Iris pigment epithelial cell (primary cell): ENCODE data around the gene PRDM16.

Experiments used
- DNase-seq: peaks from one replicate; pipeline ENCODE4 v3.0.0-alpha.2; 2011; ENCODE audit warnings: low read depth

The PRDM16 gene

DNA sequence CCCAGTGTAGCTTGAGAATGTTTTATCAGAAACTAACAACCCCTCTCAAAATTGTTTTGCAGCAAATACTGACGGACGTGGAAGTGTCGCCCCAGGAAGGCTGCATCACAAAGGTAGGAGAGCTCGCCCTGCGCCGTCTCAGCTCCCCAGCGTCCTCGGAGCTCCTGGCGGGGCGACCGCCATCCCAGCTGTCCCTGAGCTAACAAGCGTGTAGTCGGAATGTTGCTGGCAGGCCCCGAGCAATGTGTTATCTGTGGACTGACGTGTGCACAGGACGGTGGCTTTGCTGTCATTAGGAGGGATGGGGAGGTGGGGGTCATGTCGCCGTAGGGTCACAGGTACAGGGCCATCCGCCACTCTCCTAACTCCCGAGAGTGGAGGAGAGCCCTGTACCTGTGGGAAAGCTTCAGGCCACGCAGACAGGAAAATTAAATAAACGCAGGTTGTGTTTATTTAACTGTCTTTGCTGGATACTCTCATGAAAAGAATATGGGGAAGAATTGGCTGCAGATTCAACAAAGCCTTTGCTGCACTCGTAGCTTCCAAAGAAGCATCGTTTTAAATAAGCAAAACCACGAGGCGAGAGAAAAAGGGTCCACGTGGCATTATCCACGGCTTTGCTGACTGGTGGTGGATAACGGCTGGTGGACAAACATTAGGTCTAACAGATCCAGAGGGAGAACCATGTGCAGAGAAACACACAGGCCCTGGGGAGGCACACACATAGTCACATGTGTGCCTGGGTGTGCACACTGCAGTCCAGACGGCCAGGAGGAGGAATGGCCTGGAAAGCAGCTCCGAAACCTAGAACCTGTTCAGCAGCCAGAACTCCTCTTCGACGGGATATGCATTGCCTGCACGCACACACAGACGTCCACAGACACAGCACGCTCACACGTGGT, 175.3 kb downstream of the PRDM16 start:
- no peak for DNase-seq

DNA sequence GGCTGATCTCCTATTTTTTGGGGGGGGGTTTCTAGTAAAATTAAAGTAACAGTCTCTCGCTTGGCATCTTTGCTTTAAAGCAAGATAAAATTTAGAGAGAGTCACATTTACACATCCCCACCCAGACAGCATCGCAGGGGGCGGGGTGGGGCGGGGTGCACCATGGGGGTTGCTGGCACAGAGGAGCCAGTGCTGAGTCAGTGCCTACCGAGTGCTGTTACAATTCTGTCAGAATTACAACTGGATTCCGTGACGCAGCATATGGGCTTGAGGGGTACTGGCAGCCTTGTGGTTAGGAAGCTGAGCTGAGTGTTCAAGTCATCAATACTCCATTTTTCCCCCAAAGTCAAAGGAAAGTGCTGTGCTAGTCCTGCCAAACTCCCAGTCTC, 175.9 kb downstream of the PRDM16 start:
- no peak for DNase-seq

DNA sequence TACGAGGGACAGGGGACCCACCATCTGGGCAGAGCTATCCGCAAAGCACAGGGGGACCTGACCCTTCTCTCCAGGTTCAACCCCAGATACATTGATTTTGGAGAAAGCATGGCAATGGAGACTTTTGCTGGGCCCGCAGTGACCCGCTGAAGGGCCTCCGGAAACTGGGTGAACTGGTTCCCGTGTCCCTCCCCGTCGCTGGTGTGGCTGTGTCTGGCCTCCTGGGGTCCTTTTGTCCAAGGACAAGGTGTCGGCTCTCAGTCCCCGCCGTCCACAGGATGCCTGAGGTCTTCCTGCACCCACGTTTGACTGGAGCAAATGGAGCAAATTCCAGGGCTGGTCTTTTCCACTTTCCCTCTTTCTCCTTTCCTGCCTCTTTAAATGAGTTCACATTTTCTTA, 176.3 kb downstream of the PRDM16 start:
- no peak for DNase-seq

GRCh38 chr1:3245768-3246167, 176.8 kb downstream of the PRDM16 start:
- no peak for DNase-seq

GRCh38 chr1:3246251-3246650, 177.2 kb downstream of the PRDM16 start:
- no peak for DNase-seq

DNA sequence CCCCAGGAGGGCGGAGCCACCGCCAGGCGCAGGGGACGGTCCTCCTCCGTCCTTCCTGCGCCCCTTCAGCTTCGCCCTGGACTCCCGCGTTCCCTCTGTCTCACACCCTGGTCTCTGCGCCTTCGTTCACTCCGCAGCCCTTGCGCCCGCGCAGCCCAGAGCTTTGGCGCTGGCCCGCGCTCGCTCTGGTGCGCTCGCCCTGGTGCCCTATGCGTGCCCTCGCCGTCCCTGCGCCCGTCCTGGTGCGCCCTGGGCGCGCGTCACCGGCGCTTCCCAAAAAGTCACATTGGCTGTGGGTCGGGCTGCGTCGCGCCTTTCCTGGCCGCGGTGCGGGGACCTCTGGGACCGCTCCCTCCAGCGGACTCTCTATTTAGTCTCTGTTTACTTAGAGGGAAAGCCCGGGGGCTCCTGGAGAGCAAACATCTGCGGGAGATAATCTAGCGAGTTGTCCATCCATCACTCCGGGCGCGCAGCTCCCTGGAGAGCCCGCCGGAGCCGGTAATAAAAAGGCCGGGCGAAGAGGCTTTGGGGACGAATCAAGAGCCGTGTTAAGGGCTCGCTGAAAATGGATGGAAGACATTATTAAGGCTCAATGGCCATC, 178.6 kb downstream of the PRDM16 start:
- peak; percentile 12 for DNase-seq

- no peak for DNase-seq
These were observed 179.4 kb downstream of the PRDM16 start for GRCh38 chr1:3248155-3249141.

DNA sequence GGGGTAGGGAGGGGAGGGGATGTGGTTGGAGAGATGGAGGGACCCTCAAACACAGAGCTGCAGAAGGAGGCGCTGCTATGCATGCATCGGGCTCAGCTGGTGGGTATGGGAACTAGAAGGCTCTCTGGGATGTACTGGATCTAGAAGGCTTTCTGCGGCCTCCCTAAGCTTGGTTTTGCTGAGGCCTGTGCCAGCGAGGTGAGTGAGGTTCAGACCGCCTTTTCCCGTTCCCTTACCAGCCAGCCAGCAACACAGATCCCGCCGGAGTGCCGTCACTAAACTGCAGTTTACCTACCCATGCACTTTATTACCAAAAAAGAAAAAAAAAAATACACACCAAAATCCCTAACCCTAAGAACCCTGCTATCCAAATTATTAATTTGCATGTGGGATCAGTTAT, 180.2 kb downstream of the PRDM16 start:
- DNase-seq = no peak

GRCh38 chr1:3249631-3250501, 180.9 kb downstream of the PRDM16 start:
- DNase-seq = no peak

DNA sequence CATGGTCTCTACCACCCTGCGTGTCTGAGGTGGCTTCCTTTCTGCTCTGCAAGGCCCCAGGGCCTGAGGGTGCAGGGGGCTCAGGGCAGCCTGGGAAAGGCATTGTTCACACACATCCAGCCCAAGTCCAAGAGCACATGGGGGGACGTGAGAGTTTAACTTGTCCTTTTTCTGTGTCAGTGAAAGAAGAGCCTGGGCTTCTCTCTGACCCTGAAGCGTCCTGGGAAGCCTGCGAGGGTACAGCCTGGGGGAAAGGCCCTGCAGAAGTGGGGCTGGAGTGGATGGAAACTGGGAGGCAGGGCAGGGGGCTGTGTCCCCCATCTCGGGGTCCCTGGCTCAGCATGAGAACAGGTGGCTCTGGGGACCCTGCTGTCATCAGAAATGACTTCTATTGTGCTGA, 181.6 kb downstream of the PRDM16 start:
- DNase-seq = no peak

GRCh38 chr1:3251099-3251806, 182.2 kb downstream of the PRDM16 start:
- no peak for DNase-seq

DNA sequence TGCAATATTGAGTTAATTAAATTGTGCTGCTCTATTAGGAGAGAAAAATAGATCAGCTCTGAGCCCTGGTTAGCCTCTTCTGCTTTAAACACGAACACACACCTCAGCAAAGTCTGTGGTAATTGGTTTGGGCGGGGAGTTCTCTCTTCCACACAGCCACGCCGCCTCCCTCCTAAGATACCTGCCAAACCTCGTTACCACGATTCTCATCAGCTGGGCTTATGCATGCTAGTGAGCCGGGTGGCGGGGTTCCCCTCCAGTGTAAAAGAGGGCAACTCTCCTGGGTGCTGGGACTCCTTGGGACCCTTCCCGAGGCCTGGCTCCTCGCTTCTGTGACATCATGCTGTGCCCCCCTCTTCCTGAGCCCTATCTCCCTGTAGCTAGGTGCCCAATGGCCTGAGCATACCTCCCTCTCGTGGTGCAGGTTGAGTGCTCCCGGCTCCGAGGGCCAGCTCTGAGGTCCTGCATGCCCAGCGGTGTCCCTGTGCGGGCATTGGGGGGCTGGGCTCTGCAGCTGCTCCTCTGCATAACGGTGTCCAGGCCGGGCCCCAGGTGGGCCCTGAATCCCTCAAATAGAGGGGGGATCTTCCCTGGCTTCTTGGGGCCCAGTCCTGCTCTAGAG, 182.9 kb downstream of the PRDM16 start:
- no peak for DNase-seq

GRCh38 chr1:3255680-3256079, 186.7 kb downstream of the PRDM16 start:
- DNase-seq = no peak

DNA sequence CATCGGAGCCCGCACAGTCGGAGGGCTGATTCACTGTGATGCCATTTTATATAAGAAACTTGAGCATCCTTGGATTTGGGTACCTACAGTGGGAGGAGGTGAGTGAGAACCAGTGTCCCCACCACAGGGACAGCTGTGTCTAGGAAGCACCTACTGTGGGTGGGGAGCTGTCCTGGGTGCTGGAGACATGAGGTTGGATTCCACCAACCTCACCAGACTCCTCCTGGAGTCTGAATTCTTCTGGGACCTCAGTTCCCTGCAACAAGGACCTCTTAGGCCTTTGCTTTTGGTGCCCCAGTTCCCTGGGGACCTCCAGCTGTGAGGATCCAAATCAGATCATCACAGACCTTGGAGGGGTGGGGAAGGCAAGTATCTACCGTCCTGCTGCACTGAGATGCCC, 188.8 kb downstream of the PRDM16 start:
- DNase-seq = no peak

GRCh38 chr1:3258386-3259003, 189.5 kb downstream of the PRDM16 start:
- DNase-seq = no peak

- no peak for DNase-seq
These were observed 190.0 kb downstream of the PRDM16 start for GRCh38 chr1:3259020-3259419.

- DNase-seq = no peak
These were observed 192.3 kb downstream of the PRDM16 start for GRCh38 chr1:3261007-3261968.

DNA sequence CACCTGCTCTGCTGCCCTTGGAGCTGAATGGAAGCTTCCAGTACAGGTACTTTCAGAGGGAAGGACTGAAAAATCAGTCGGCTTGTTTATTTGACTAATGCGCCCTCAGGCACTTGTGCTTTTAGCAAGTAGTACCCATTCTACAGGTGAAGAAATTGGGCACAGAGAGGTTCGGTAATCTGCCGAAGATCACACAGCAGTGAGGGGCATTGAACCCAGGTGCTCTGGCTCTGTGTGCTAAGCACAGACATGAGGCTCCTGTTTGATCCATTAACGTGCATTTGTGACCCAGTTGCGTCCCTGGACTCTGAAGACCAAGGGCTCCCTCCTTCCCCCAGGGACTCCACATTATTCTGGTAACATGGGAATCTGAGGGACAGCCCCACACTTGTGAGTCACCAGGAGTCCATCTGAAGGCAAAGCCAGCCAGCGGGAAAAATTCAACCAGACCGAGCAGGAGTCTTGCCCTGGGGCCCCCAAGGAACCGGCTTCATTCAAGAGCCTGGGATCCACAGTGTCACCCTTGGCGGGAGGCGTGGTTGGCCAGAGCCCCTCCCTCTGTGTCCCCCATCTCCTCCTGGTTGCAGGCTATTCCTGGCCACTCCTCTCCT, 193.1 kb downstream of the PRDM16 start:
- no peak for DNase-seq
